D721Med (cell line): ENCODE measurements around the gene CFAP20DC.

Experiments used
- DNase-seq: peaks from one replicate; pipeline ENCODE4 v3.0.0; 2011; ENCODE audit warnings: low spot score; ENCODE audit not compliant: insufficient read length
- FAIRE-seq: peaks from 2 replicates; lab custom pipeline; 2011; peaks lifted over from hg19 to GRCh38; lab: Jason Lieb, UNC
- CTCF ChIP-seq: IDR thresholded peaks from 2 replicates; pipeline ENCODE4 v1.5.1; 2012; ENCODE audit warnings: mild to moderate bottlenecking, control low read depth; ENCODE audit not compliant: insufficient read depth; ENCODE audit errors: missing control alignments

Gene CFAP20DC

GRCh38 chr3:58804914-58805313 lies 244.9 kb downstream of the CFAP20DC start:
- no peak for FAIRE-seq
- TF ChIP-seq CTCF: no peak

GRCh38 chr3:58801541-58801940 lies 248.3 kb downstream of the CFAP20DC start:
- no peak for DNase-seq
- no peak for TF ChIP-seq CTCF
- no peak for FAIRE-seq

More at GRCh38 chr3:58804914-58805313, 244.9 kb downstream of the CFAP20DC start:
- DNase-seq: no peak

- no peak for FAIRE-seq
- no peak for DNase-seq
- TF ChIP-seq CTCF: no peak
These were observed 248.9 kb downstream of the CFAP20DC start for GRCh38 chr3:58800940-58801339.

GRCh38 chr3:58800032-58800431 lies 249.8 kb downstream of the CFAP20DC start:
- FAIRE-seq: no peak
- no peak for TF ChIP-seq CTCF
- no peak for DNase-seq

GRCh38 chr3:58799271-58799670 lies 250.6 kb downstream of the CFAP20DC start:
- no peak for TF ChIP-seq CTCF
- DNase-seq (no peak), FAIRE-seq (no peak)

GRCh38 chr3:58798312-58798711 lies 251.5 kb downstream of the CFAP20DC start:
- no peak for DNase-seq
- FAIRE-seq: no peak

More at GRCh38 chr3:58798312-58798711, 251.5 kb downstream of the CFAP20DC start:
- no peak for TF ChIP-seq CTCF
